HL-60 (cell line): Measurements from ENCODE around the gene ZNF277.

Experiments used
- DNase-seq, 2 experiments: peaks; one replicate each; pipeline ENCODE4 v3.0.0-alpha.2; 2010 to 2020; ENCODE audit warnings: low read depth in 1 of 2, low spot score in 1 of 2
- H3K27ac ChIP-seq: fragments of 250-450 bp; sonication (Bioruptor Pico); replicated peaks from 2 replicates; pipeline ENCODE4 v1.5.1; 2020; ENCODE audit warnings: mild to moderate bottlenecking, moderate library complexity
- H3K27me3 ChIP-seq: fragments of 250-450 bp; sonication (Bioruptor Pico); 2 replicates; pipeline ENCODE4 v1.5.1; 2021; ENCODE audit warnings: mild to moderate bottlenecking, moderate library complexity; ENCODE audit not compliant: insufficient read depth, poor library complexity, severe bottlenecking
- H3K4me3 ChIP-seq: replicated peaks from 2 replicates; pipeline ENCODE4 v1.5.1; 2011; ENCODE audit warnings: mild to moderate bottlenecking, control low read depth, low read length; ENCODE audit not compliant: insufficient read depth
- CTCF ChIP-seq: IDR thresholded peaks from one replicate; pipeline ENCODE4 v1.5.1; 2011; ENCODE audit warnings: low read length, control low read depth, inconsistent platforms; ENCODE audit not compliant: insufficient read depth
- GABPA ChIP-seq: IDR thresholded peaks from 2 replicates; pipeline ENCODE4 v1.6.1; 2012; ENCODE audit warnings: low read depth
- POLR2AphosphoS5 ChIP-seq: IDR thresholded peaks from 2 replicates; pipeline ENCODE4 v1.6.1; 2012; ENCODE audit warnings: low read depth
- REST ChIP-seq: IDR thresholded peaks from 2 replicates; pipeline ENCODE4 v1.6.1; 2012; ENCODE audit warnings: low read depth; ENCODE audit not compliant: insufficient replicate concordance
- SPI1 ChIP-seq: IDR thresholded peaks from 2 replicates; pipeline ENCODE4 v1.6.1; 2012; ENCODE audit warnings: low read depth, mild to moderate bottlenecking, borderline replicate concordance

ZNF277 gene

GRCh38 chr7:112257073-112257472 is 50.6 kb downstream of the ZNF277 start:
- Histone ChIP-seq H3K27me3 (no peaks in the 10 kb centered on the region), H3K27ac (no peak overlapping the region)
- TF ChIP-seq REST (no peak), CTCF (no peak), POLR2AphosphoS5 (no peak), GABPA (no peak), SPI1 (no peak)

GRCh38 chr7:112260911-112261310 is 54.4 kb downstream of the ZNF277 start:
- DNase-seq, result no peak
- H3K27me3 ChIP-seq, result no peaks in the 10 kb centered on the region
- H3K4me3 ChIP-seq, result no peak overlapping the region
- H3K27ac ChIP-seq, result no peak overlapping the region
- no peak for TF ChIP-seq CTCF
- TF ChIP-seq SPI1, result no peak
- no peak for TF ChIP-seq POLR2AphosphoS5
- TF ChIP-seq REST, result no peak
- TF ChIP-seq GABPA, result no peak

More at GRCh38 chr7:112257073-112257472, 50.6 kb downstream of the ZNF277 start:
- DNase-seq, result no peak
- H3K4me3 ChIP-seq, result no peak overlapping the region

GRCh38 chr7:112262036-112262435 is 55.5 kb downstream of the ZNF277 start:
- H3K27ac ChIP-seq, result no peak overlapping the region
- no peaks in the 10 kb centered on the region for H3K27me3 ChIP-seq
- H3K4me3 ChIP-seq, result no peak overlapping the region
- no peak for DNase-seq
- no peak for TF ChIP-seq CTCF
- no peak for TF ChIP-seq REST
- TF ChIP-seq SPI1, result no peak
- TF ChIP-seq POLR2AphosphoS5, result no peak
- TF ChIP-seq GABPA, result no peak
